ENCODE data around the gene FRMPD3. TPM values are rescaled to one million over a fixed set of nuclear protein-coding genes. Genes with fewer than 3 reads are reported as not detected.

Gene FRMPD3
- total and polyA plus RNA-seq, 2 of the 8 experiments (the other 6 are each of a cell fraction or from before 2014, with no cell fraction given): 0.38 to 0.56 TPM

GRCh38 chrX:107440692-107441091 lies 8.8 kb upstream of the FRMPD3 start:
- H3K23me2 ChIP-seq (ENCODE audit: low read depth, low read length): no peaks in the 10 kb centered on the region
- no peak overlapping the region for H2AFZ ChIP-seq (ENCODE audit: low read length)
- no peak overlapping the region for H4K5ac ChIP-seq (ENCODE audit: insufficient read length, low read depth, low read length)
- no peak overlapping the region for H4K91ac ChIP-seq (replicated peaks; ENCODE audit: insufficient read length, low read length)
- no peak overlapping the region for H3K27ac ChIP-seq (ENCODE audit: low read depth, low read length)
- H3K4ac ChIP-seq (replicated peaks; ENCODE audit: insufficient read length, low read depth, low read length): no peak overlapping the region
- H3K79me2 ChIP-seq (ENCODE audit: control insufficient read depth in 1 of 2, insufficient read depth in 2 of 2, low read length in 2 of 2): no peaks in the 10 kb centered on the region
- no peak overlapping the region for H3K14ac ChIP-seq (ENCODE audit: insufficient read length)
- no peak overlapping the region for H3K56ac ChIP-seq (replicated peaks; ENCODE audit: insufficient read length, low read depth, low read length)
- H3K4me1 ChIP-seq (replicated peaks in 1 of 4; ENCODE audit: control insufficient read depth in 3 of 4, insufficient read depth in 4 of 4, low read length in 3 of 4): peaks cover 0 to 9% (median 1%) of the 10 kb centered on the region in 4 experiments; a peak in 4 of 7 replicates
- H2AK5ac ChIP-seq (ENCODE audit: low read depth, low read length): no peak overlapping the region
- no peak for DNase-seq (ENCODE audit: low read depth in 1 of 2, low spot score in 2 of 2)
- H3K9me3 ChIP-seq (ENCODE audit: insufficient read depth in 2 of 2, low read depth in 1 of 2, low read length in 1 of 2): no peaks in the 10 kb centered on the region
- no peak overlapping the region for H2BK120ac ChIP-seq (replicated peaks; ENCODE audit: low read depth, low read length)
- no peak overlapping the region for H3K9ac ChIP-seq (replicated peaks in 1 of 4; ENCODE audit: extremely low read depth in 1 of 4, low read depth in 3 of 4, low read length in 3 of 4)
- H3K23ac ChIP-seq (ENCODE audit: insufficient read length): no peak overlapping the region
- no peaks in the 10 kb centered on the region for H3K79me1 ChIP-seq (ENCODE audit: low read depth, low read length)
- H2BK20ac ChIP-seq (ENCODE audit: low read length): no peak overlapping the region
- ChIA-PET CTCF (ENCODE audit: partially characterized antibody) (no interaction called here), POLR2A (ENCODE audit: partially characterized antibody) (no interaction called here)
- no peak overlapping the region for H2BK15ac ChIP-seq (ENCODE audit: low read length)
- H3K18ac ChIP-seq (ENCODE audit: extremely low read depth, low read length): no peak overlapping the region
- no peak for FAIRE-seq
- H2BK12ac ChIP-seq (ENCODE audit: low read depth, low read length): no peak overlapping the region
- H3K27me3 ChIP-seq (replicated peaks in 1 of 4; ENCODE audit: control insufficient read depth in 3 of 4, extremely low read depth in 1 of 4, insufficient read depth in 3 of 4, low read length in 3 of 4): no peaks in the 10 kb centered on the region
- no peaks in the 10 kb centered on the region for H3K36me3 ChIP-seq (ENCODE audit: control insufficient read depth in 2 of 4, insufficient read depth in 4 of 4, low read length in 3 of 4)
- 98% methylated on average over 5 of the region's 5 CpGs; no CpG with 5 or more reads in 1 of the 2 experiments for WGBS, 2 experiments (ENCODE audit: extremely low coverage in 1 of 2, insufficient coverage in 1 of 2, insufficient read length in 1 of 2, insufficient replicate concordance in 2 of 2, low coverage in 1 of 2, low lambda C conversion rate in 2 of 2, missing lambda C conversion rate in 1 of 2)
- H3K4me2 ChIP-seq (ENCODE audit: insufficient read depth in 1 of 2, low read depth in 2 of 2, low read length in 2 of 2): no peak overlapping the region
- H3K4me3 ChIP-seq (ENCODE audit: extremely low read depth in 1 of 4, insufficient read depth in 2 of 4, low read depth in 3 of 4, low read length in 4 of 4): no peak overlapping the region
- no peak overlapping the region for H2BK5ac ChIP-seq (ENCODE audit: low read depth, low read length)
- no peak overlapping the region for H4K8ac ChIP-seq (ENCODE audit: extremely low read depth, insufficient read depth, low read length)
- H4K20me1 ChIP-seq (replicated peaks in 1 of 2; ENCODE audit: control insufficient read depth in 1 of 2, insufficient read depth in 2 of 2, low read length in 2 of 2): no peaks in the 10 kb centered on the region
- TF ChIP-seq EGR1 (IDR thresholded peaks at IDR 0.05; ENCODE audit: borderline replicate concordance, low read depth, low read length) (no peak), CTCF (IDR thresholded peaks at IDR 0.05; ENCODE audit: control extremely low read depth in 1 of 3, insufficient read depth in 1 of 3, low read depth in 1 of 3, low read length in 3 of 3) (no peak), RXRA (IDR thresholded peaks at IDR 0.05; ENCODE audit: insufficient read depth, low read depth, low read length) (no peak), ASH2L (IDR thresholded peaks at IDR 0.05; ENCODE audit: low read length) (no peak), BCL11A (IDR thresholded peaks at IDR 0.05; ENCODE audit: low read depth in 2 of 2, low read length in 2 of 2) (no peak), SP2 (IDR thresholded peaks at IDR 0.05; ENCODE audit: low read length) (no peak), USF2 (IDR thresholded peaks at IDR 0.05; ENCODE audit: low read length) (no peak), SP4 (IDR thresholded peaks at IDR 0.05; ENCODE audit: low read length) (no peak), TEAD4 (IDR thresholded peaks at IDR 0.05; ENCODE audit: low read depth, low read length) (no peak), EP300 (IDR thresholded peaks at IDR 0.05; ENCODE audit: borderline replicate concordance in 1 of 2, low read depth in 2 of 2, low read length in 2 of 2) (no peak), ZNF274 (IDR thresholded peaks at IDR 0.05; ENCODE audit: borderline replicate concordance, extremely low read depth, low read length) (no peak), SIX5 (IDR thresholded peaks at IDR 0.05; ENCODE audit: low read depth, low read length) (no peak)
